Left ventricle myocardium inferior (tissue), 1 donor: Measurements from ENCODE around the gene DMRT3. TPM values are rescaled to one million over a fixed set of nuclear protein-coding genes. Genes with fewer than 3 reads are reported as not detected.

ENCODE experiments used
- DNase-seq: peaks from one replicate; pipeline ENCODE4 v3.0.0-alpha.2; 2020
- H3K27ac ChIP-seq: fragments of 200-600 bp; replicated peaks from 2 replicates; pipeline ENCODE4 v1.8.0; 2021
- H3K27me3 ChIP-seq: fragments of 200-600 bp; 2 replicates; pipeline ENCODE4 v1.8.0; 2021; ENCODE audit warnings: low read depth
- H3K36me3 ChIP-seq: fragments of 200-600 bp; 2 replicates; pipeline ENCODE4 v1.8.0; 2021
- H3K4me1 ChIP-seq: fragments of 200-600 bp; 2 replicates; pipeline ENCODE4 v1.8.0; 2021
- H3K4me3 ChIP-seq: fragments of 200-600 bp; 2 replicates; pipeline ENCODE4 v1.8.0; 2021; ENCODE audit warnings: mild to moderate bottlenecking, moderate library complexity
- H3K9me3 ChIP-seq: fragments of 200-600 bp; replicated peaks from 2 replicates; pipeline ENCODE4 v1.8.0; 2021
- CTCF ChIP-seq: fragments of 200-600 bp; IDR thresholded peaks from 2 replicates; pipeline ENCODE4 v1.8.0; 2021; ENCODE audit warnings: antibody characterized with exemption, mild to moderate bottlenecking, borderline replicate concordance
- intact Hi-C: fragments of 100-400 bp; cut with micrococcal nuclease; formaldehyde crosslinking; loops from one replicate; pipeline ENCODE4 v1.11.0; 2022
- total RNA-seq: library from RNA; stranded (reverse); fragmentation: NEBNext Ultra II Directional; extraction: Animal tissue kit (Norgen Biotek cat#: 25700); gene quantifications from one replicate; pipeline ENCODE4 v1.2.1, GENCODE V29; 2021
- donor health status: DM: no; HTN: yes; CAD: no; lungs with severe emphysema.

DMRT3 gene
- total RNA-seq, 1 donor from 2014 or later = not detected

GRCh38 chr9:1009101-1009707 lies 32.7 kb downstream of the DMRT3 start:
- H3K4me1 ChIP-seq = no peaks in the 10 kb centered on the region
- H3K36me3 ChIP-seq = no peaks in the 10 kb centered on the region
- intact Hi-C loops = loop anchor here (10.0 kb wide), 1 partner anchor 114 kb away; no protein-coding TSS in a partner anchor
- H3K27ac ChIP-seq = no peak overlapping the region
- no peaks in the 10 kb centered on the region for H3K9me3 ChIP-seq
- TF ChIP-seq CTCF = peak; percentile 99
- DNase-seq = peak; percentile 80
- H3K4me3 ChIP-seq = no peak overlapping the region
- peaks cover 73% of the 10 kb centered on the region for H3K27me3 ChIP-seq

GRCh38 chr9:1013021-1013420 lies 36.6 kb downstream of the DMRT3 start:
- Histone ChIP-seq H3K4me1 (no peaks in the 10 kb centered on the region), H3K9me3 (no peaks in the 10 kb centered on the region), H3K27me3 (peaks cover 76% of the 10 kb centered on the region), H3K36me3 (no peaks in the 10 kb centered on the region), H3K27ac (no peak overlapping the region), H3K4me3 (no peak overlapping the region)
- no peak for TF ChIP-seq CTCF
- no peak for DNase-seq
- intact Hi-C loops = no loop called here

- H3K27ac ChIP-seq = no peak overlapping the region
These were observed 37.8 kb downstream of the DMRT3 start for GRCh38 chr9:1014225-1014624.

GRCh38 chr9:1014640-1015039 lies 38.2 kb downstream of the DMRT3 start:
- intact Hi-C loops = no loop called here
- no peak overlapping the region for H3K4me3 ChIP-seq
- H3K27ac ChIP-seq = no peak overlapping the region
- no peaks in the 10 kb centered on the region for H3K36me3 ChIP-seq
- TF ChIP-seq CTCF = no peak
- no peaks in the 10 kb centered on the region for H3K4me1 ChIP-seq
- no peak for DNase-seq
- no peaks in the 10 kb centered on the region for H3K9me3 ChIP-seq
- H3K27me3 ChIP-seq = peaks cover 75% of the 10 kb centered on the region

More at GRCh38 chr9:1014225-1014624, 37.8 kb downstream of the DMRT3 start:
- H3K4me3 ChIP-seq = no peak overlapping the region
- no peaks in the 10 kb centered on the region for H3K9me3 ChIP-seq
- peaks cover 76% of the 10 kb centered on the region for H3K27me3 ChIP-seq
- TF ChIP-seq CTCF = no peak
- no peaks in the 10 kb centered on the region for H3K36me3 ChIP-seq
- intact Hi-C loops = no loop called here
- no peak for DNase-seq
- H3K4me1 ChIP-seq = no peaks in the 10 kb centered on the region

- Histone ChIP-seq H3K27me3 (peaks cover 79% of the 10 kb centered on the region), H3K4me3 (no peak overlapping the region), H3K9me3 (peaks cover 10% of the 10 kb centered on the region), H3K27ac (no peak overlapping the region), H3K36me3 (no peaks in the 10 kb centered on the region), H3K4me1 (no peaks in the 10 kb centered on the region)
- intact Hi-C loops = no loop called here
- TF ChIP-seq CTCF = peak; percentile 51
- DNase-seq = no peak
These were observed 41.7 kb downstream of the DMRT3 start for GRCh38 chr9:1018121-1018520.
